ENCODE data around the gene BAZ1B.

BAZ1B gene

DNA sequence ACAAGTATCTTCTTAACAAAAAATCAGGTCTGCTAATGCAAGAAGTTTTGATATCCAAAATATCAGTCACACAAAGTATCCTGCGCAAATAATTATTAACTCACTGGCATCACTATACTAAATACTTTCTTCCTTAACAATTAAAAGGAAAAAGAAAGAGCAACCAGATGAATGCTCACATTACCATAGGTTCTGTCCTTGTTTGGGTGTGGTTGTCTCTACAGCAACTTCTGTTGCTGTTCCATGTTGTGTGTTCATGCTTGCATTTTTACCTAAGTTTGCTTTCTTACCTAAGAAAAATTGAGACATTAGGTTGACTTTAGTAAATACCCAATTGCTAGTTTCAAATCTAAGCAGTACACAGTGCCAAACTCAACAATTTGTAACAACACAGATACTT, 56.0 kb downstream of the BAZ1B start:
- no peak overlapping the region for H3K4me3 ChIP-seq (ENCODE audit: low read length)
- no peaks in the 10 kb centered on the region for H3K27me3 ChIP-seq (ENCODE audit: control insufficient read depth, low read length)
- H3K36me3 ChIP-seq (ENCODE audit: control insufficient read depth, low read length), result peaks cover 100% of the 10 kb centered on the region
- H3K9me2 ChIP-seq (replicated peaks; ENCODE audit: control insufficient read depth, low read length), result no peaks in the 10 kb centered on the region
- H3K4me1 ChIP-seq (ENCODE audit: control insufficient read depth, low read length), result no peaks in the 10 kb centered on the region
- no peak overlapping the region for H3K27ac ChIP-seq (ENCODE audit: low read depth, low read length)
- peaks cover 48% of the 10 kb centered on the region for H3K79me2 ChIP-seq (ENCODE audit: control insufficient read depth, low read length)
- H3K9me3 ChIP-seq (ENCODE audit: control insufficient read depth, insufficient read depth, low read length), result no peaks in the 10 kb centered on the region
- H4K20me1 ChIP-seq (ENCODE audit: control insufficient read depth, insufficient read depth, low read depth, low read length), result peaks cover 6% of the 10 kb centered on the region; the same call in 1 of the 2 replicates
- H3K4me2 ChIP-seq (ENCODE audit: low read length), result no peak overlapping the region
- H3F3A ChIP-seq (ENCODE audit: control insufficient read depth, insufficient read depth), result peaks cover 40% of the 10 kb centered on the region
- TF ChIP-seq, protein P1, sequence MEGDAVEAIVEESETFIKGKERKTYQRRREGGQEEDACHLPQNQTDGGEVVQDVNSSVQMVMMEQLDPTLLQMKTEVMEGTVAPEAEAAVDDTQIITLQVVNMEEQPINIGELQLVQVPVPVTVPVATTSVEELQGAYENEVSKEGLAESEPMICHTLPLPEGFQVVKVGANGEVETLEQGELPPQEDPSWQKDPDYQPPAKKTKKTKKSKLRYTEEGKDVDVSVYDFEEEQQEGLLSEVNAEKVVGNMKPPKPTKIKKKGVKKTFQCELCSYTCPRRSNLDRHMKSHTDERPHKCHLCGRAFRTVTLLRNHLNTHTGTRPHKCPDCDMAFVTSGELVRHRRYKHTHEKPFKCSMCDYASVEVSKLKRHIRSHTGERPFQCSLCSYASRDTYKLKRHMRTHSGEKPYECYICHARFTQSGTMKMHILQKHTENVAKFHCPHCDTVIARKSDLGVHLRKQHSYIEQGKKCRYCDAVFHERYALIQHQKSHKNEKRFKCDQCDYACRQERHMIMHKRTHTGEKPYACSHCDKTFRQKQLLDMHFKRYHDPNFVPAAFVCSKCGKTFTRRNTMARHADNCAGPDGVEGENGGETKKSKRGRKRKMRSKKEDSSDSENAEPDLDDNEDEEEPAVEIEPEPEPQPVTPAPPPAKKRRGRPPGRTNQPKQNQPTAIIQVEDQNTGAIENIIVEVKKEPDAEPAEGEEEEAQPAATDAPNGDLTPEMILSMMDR (IDR thresholded peaks at IDR 0.05; ENCODE audit: low read depth, low read length, poor library complexity, severe bottlenecking), result no peak
- no peak for TF ChIP-seq EZH2phosphoT487 (IDR thresholded peaks at IDR 0.05; ENCODE audit: borderline replicate concordance, low read length)

GRCh38 chr7:73463966-73464365, 58.1 kb downstream of the BAZ1B start:
- Histone ChIP-seq H4K20me1 (ENCODE audit: control insufficient read depth, insufficient read depth, low read depth, low read length) (peaks cover 6% of the 10 kb centered on the region; the same call in 1 of the 2 replicates), H3K36me3 (ENCODE audit: control insufficient read depth, low read length) (peaks cover 100% of the 10 kb centered on the region), H3K27ac (ENCODE audit: low read depth, low read length) (no peak overlapping the region), H3K4me3 (ENCODE audit: low read length) (no peak overlapping the region), H3K27me3 (ENCODE audit: control insufficient read depth, low read length) (no peaks in the 10 kb centered on the region), H3K4me1 (ENCODE audit: control insufficient read depth, low read length) (no peaks in the 10 kb centered on the region), H3F3A (ENCODE audit: control insufficient read depth, insufficient read depth) (peaks cover 42% of the 10 kb centered on the region), H3K9me2 (replicated peaks; ENCODE audit: control insufficient read depth, low read length) (no peaks in the 10 kb centered on the region), H3K4me2 (ENCODE audit: low read length) (no peak overlapping the region), H3K9me3 (ENCODE audit: control insufficient read depth, insufficient read depth, low read length) (no peaks in the 10 kb centered on the region), H3K79me2 (ENCODE audit: control insufficient read depth, low read length) (peaks cover 31% of the 10 kb centered on the region)
- TF ChIP-seq, protein P1 (IDR thresholded peaks at IDR 0.05; ENCODE audit: low read depth, low read length, poor library complexity, severe bottlenecking), result no peak
- TF ChIP-seq EZH2phosphoT487 (IDR thresholded peaks at IDR 0.05; ENCODE audit: borderline replicate concordance, low read length), result no peak

GRCh38 chr7:73463260-73463659, 58.8 kb downstream of the BAZ1B start:
- H4K20me1 ChIP-seq (ENCODE audit: control insufficient read depth, insufficient read depth, low read depth, low read length), result peaks cover 6% of the 10 kb centered on the region; the same call in 1 of the 2 replicates
- H3K36me3 ChIP-seq (ENCODE audit: control insufficient read depth, low read length), result peaks cover 100% of the 10 kb centered on the region
- H3K79me2 ChIP-seq (ENCODE audit: control insufficient read depth, low read length), result peaks cover 29% of the 10 kb centered on the region
- H3K4me2 ChIP-seq (ENCODE audit: low read length), result no peak overlapping the region
- H3K9me3 ChIP-seq (ENCODE audit: control insufficient read depth, insufficient read depth, low read length), result no peaks in the 10 kb centered on the region
- H3K4me3 ChIP-seq (ENCODE audit: low read length), result no peak overlapping the region
- H3K27me3 ChIP-seq (ENCODE audit: control insufficient read depth, low read length), result no peaks in the 10 kb centered on the region
- no peaks in the 10 kb centered on the region for H3K4me1 ChIP-seq (ENCODE audit: control insufficient read depth, low read length)
- H3K27ac ChIP-seq (ENCODE audit: low read depth, low read length), result no peak overlapping the region
- no peak for TF ChIP-seq EZH2phosphoT487 (IDR thresholded peaks at IDR 0.05; ENCODE audit: borderline replicate concordance, low read length)
- TF ChIP-seq, protein P1 (IDR thresholded peaks at IDR 0.05; ENCODE audit: low read depth, low read length, poor library complexity, severe bottlenecking), result no peak
- peaks cover 42% of the 10 kb centered on the region for H3F3A ChIP-seq (ENCODE audit: control insufficient read depth, insufficient read depth)
- no peaks in the 10 kb centered on the region for H3K9me2 ChIP-seq (replicated peaks; ENCODE audit: control insufficient read depth, low read length)
